Panc1 (cell line): ENCODE data around the gene AKAP10. TPM values are rescaled to one million over a fixed set of nuclear protein-coding genes. Genes with fewer than 3 reads are reported as not detected.

Experiments
- ATAC-seq: fragments of 200-7000 bp; cut with Tn5 transposase; 2 replicates; pipeline ENCODE4 v1.9.1; 2020; ENCODE audit warnings: mild to moderate bottlenecking, moderate library complexity
- BruUV-seq: library from RNA; stranded (reverse); fragments of 400-500 nt; replicated peaks from 2 replicates; lab custom pipeline; 2021; lab: Mats Ljungman, UMichigan
- CTCF ChIA-PET: fragments of 300-600 bp; sonication (Branson Sonifier 250); formaldehyde crosslinking; loops from one replicate; lab custom pipeline; 2022; ENCODE audit warnings: antibody characterized with exemption; lab: Charles Lee
- POLR2A ChIA-PET: fragments of 300-600 bp; sonication (Branson Sonifier 250); formaldehyde crosslinking; loops from one replicate; lab custom pipeline; 2022; ENCODE audit warnings: antibody characterized with exemption; lab: Charles Lee
- DNase-seq: peaks from one replicate; pipeline ENCODE4 v3.0.0-alpha.2; 2010; ENCODE audit warnings: low read depth, low spot score
- H3K27ac ChIP-seq: 2 replicates; pipeline ENCODE4 v1.5.1; 2011; ENCODE audit warnings: mild to moderate bottlenecking, low read length, inconsistent platforms
- H3K27me3 ChIP-seq: fragments of 200-500 bp; sonication (Bioruptor generic); 2 replicates; pipeline ENCODE4 v1.6.0; 2014; ENCODE audit warnings: low read length, inconsistent platforms; ENCODE audit not compliant: control insufficient read depth, insufficient read depth
- H3K36me3 ChIP-seq: fragments of 200-500 bp; sonication (Bioruptor generic); 2 replicates; pipeline ENCODE4 v1.5.1; 2014; ENCODE audit warnings: inconsistent platforms, mild to moderate bottlenecking, low read length, moderate library complexity; ENCODE audit not compliant: control insufficient read depth, insufficient read depth
- H3K4me1 ChIP-seq: 2 replicates; pipeline ENCODE4 v1.5.1; 2011; ENCODE audit warnings: inconsistent platforms, mild to moderate bottlenecking, low read length, moderate library complexity; ENCODE audit not compliant: control insufficient read depth, insufficient read depth
- H3K4me3 ChIP-seq, 2 experiments: 2 replicates each; pipeline ENCODE4 v1.5.1; 2011 to 2012; ENCODE audit warnings: low read depth in 2 of 2, low read length in 2 of 2, mild to moderate bottlenecking in 2 of 2, inconsistent platforms in 1 of 2, moderate library complexity in 1 of 2
- H3K9me3 ChIP-seq: fragments of 200-500 bp; sonication (Bioruptor generic); 2 replicates; pipeline ENCODE4 v1.5.1; 2014; ENCODE audit warnings: low read depth, mild to moderate bottlenecking, inconsistent platforms, low read length, moderate library complexity; ENCODE audit not compliant: control insufficient read depth, insufficient read depth
- POLR2AphosphoS5 ChIP-seq: IDR thresholded peaks from 2 replicates; pipeline ENCODE4 v1.6.1; 2012; ENCODE audit warnings: mild to moderate bottlenecking, low read depth, low read length, moderate library complexity
- SIN3A ChIP-seq: IDR thresholded peaks from 2 replicates; pipeline ENCODE4 v1.6.1; 2012; ENCODE audit warnings: low read depth, mild to moderate bottlenecking, low read length, moderate library complexity, borderline replicate concordance; ENCODE audit not compliant: insufficient read depth
- TCF7L2 ChIP-seq: IDR thresholded peaks from 2 replicates; pipeline ENCODE4 v1.6.1; 2011; ENCODE audit warnings: mild to moderate bottlenecking, low read depth, low read length, inconsistent platforms
- in situ Hi-C: cut with HindIII; loops from 2 replicates; pipeline ENCODE4 v1.10.0; 2016; ENCODE audit warnings: low sequenced_read_pairs, low pct_unique_long_range_greater_than_20kb
- intact Hi-C: fragments of 100-400 bp; cut with micrococcal nuclease; formaldehyde crosslinking; loops from one replicate; pipeline ENCODE4 v1.10.0; 2022; ENCODE audit not compliant: unreplicated experiment
- total RNA-seq: library from RNA; stranded (reverse); gene quantifications from one replicate; pipeline ENCODE4 v1.2.1, GENCODE V29; 2021; ENCODE audit not compliant: unreplicated experiment
- TF ChIP-seq, protein P1 (sequence below): fragments of 450-650 bp; IDR thresholded peaks from 2 replicates; pipeline ENCODE4 v1.5.1; 2017; ENCODE audit warnings: mild to moderate bottlenecking
- TF ChIP-seq, protein P2 (sequence below), 2 experiments: IDR thresholded peaks; 2 replicates each; pipeline ENCODE4 v1.6.1; 2011 to 2012; ENCODE audit warnings: low read depth in 2 of 2, control low read depth in 1 of 2, low read length in 1 of 2, mild to moderate bottlenecking in 1 of 2, moderate library complexity in 1 of 2; ENCODE audit not compliant: insufficient read depth in 1 of 2

AKAP10 gene
- total RNA-seq, 1 experiment from 2014 or later = 24.6 TPM

DNA sequence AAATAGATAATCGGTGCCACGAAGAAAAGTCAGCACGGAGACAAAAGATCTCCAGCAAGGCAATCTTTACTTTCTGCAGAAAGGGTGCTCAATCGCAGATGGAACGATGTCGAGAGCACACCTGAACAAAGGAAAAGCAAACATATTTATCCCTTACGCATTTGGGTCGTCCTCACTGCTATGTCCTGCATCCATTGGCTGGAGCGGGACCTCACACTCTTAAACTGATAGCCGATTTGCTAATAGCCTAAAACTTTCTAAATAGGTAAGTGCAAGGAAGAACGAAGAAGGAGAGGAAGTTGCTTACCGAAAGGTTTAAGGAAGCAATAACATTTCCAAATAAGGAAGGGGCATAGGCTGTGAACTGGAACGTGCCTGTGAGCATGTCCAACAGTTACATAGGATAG lies 1.2 kb upstream of the AKAP10 start:
- no peak for DNase-seq
- Histone ChIP-seq H3K4me1 (no peaks in the 10 kb centered on the region; the same call in 1 of the 2 replicates), H3K9me3 (no peaks in the 10 kb centered on the region), H3K27me3 (no peaks in the 10 kb centered on the region), H3K27ac (peak overlapping the region; percentile 94), H3K4me3 (no peak overlapping the region), H3K36me3 (peaks cover 4% of the 10 kb centered on the region; the same call in 1 of the 2 replicates)
- in situ Hi-C loops (no loop called here), intact Hi-C loops (no loop called here)
- no peak for ATAC-seq
- no TSS peak for BruUV-seq
- ChIA-PET POLR2A (no interaction called here), CTCF (no interaction called here)
- TF ChIP-seq TCF7L2 = no peak
- no peak for TF ChIP-seq SIN3A
- TF ChIP-seq, protein P1, sequence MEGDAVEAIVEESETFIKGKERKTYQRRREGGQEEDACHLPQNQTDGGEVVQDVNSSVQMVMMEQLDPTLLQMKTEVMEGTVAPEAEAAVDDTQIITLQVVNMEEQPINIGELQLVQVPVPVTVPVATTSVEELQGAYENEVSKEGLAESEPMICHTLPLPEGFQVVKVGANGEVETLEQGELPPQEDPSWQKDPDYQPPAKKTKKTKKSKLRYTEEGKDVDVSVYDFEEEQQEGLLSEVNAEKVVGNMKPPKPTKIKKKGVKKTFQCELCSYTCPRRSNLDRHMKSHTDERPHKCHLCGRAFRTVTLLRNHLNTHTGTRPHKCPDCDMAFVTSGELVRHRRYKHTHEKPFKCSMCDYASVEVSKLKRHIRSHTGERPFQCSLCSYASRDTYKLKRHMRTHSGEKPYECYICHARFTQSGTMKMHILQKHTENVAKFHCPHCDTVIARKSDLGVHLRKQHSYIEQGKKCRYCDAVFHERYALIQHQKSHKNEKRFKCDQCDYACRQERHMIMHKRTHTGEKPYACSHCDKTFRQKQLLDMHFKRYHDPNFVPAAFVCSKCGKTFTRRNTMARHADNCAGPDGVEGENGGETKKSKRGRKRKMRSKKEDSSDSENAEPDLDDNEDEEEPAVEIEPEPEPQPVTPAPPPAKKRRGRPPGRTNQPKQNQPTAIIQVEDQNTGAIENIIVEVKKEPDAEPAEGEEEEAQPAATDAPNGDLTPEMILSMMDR = no peak
- TF ChIP-seq POLR2AphosphoS5 = no peak
- TF ChIP-seq, protein P2, sequence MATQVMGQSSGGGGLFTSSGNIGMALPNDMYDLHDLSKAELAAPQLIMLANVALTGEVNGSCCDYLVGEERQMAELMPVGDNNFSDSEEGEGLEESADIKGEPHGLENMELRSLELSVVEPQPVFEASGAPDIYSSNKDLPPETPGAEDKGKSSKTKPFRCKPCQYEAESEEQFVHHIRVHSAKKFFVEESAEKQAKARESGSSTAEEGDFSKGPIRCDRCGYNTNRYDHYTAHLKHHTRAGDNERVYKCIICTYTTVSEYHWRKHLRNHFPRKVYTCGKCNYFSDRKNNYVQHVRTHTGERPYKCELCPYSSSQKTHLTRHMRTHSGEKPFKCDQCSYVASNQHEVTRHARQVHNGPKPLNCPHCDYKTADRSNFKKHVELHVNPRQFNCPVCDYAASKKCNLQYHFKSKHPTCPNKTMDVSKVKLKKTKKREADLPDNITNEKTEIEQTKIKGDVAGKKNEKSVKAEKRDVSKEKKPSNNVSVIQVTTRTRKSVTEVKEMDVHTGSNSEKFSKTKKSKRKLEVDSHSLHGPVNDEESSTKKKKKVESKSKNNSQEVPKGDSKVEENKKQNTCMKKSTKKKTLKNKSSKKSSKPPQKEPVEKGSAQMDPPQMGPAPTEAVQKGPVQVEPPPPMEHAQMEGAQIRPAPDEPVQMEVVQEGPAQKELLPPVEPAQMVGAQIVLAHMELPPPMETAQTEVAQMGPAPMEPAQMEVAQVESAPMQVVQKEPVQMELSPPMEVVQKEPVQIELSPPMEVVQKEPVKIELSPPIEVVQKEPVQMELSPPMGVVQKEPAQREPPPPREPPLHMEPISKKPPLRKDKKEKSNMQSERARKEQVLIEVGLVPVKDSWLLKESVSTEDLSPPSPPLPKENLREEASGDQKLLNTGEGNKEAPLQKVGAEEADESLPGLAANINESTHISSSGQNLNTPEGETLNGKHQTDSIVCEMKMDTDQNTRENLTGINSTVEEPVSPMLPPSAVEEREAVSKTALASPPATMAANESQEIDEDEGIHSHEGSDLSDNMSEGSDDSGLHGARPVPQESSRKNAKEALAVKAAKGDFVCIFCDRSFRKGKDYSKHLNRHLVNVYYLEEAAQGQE (IDR thresholded peaks at IDR 0.05; ENCODE audit: insufficient read depth in 1 of 2, low read depth in 2 of 2, low read length in 1 of 2) = no peak

DNA sequence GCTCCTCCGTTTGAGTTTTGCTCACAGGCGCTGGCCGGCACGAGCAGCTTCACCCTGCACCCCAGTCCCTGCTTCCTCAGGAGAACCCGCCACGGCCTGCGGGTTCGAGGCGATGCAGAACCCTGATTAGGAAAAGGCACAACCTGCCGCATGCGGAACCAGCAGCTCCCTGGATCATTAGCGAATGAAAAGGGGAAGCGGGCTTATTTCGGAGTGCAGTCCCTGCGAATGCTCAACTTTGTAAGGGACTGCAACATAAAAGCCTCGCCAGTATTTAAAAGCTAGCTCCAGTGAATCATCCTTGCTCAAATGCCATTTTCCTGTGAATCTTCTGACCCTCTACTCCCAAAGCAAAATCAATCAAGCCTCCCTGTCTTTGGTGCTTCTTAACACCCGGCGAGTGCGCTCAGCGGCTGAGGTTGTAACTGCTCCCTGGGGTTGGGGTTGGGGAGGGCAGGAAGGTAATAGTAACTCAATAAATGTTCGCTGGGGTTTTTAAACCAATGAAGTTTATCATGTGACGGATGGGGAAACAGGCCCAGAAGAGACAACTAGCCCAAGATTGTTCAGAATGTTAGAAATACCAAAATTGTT lies 678 bp upstream of the AKAP10 start:
- Histone ChIP-seq H3K27ac (peak overlapping the region; percentile 94), H3K9me3 (no peaks in the 10 kb centered on the region), H3K4me1 (no peaks in the 10 kb centered on the region; the same call in 1 of the 2 replicates), H3K4me3 (peak overlapping the region; percentile 88 to 93), H3K27me3 (no peaks in the 10 kb centered on the region), H3K36me3 (peaks cover 4% of the 10 kb centered on the region; the same call in 1 of the 2 replicates)
- no peak for ATAC-seq
- no TSS peak for BruUV-seq
- ChIA-PET POLR2A (no interaction called here), CTCF (no interaction called here)
- no peak for DNase-seq
- in situ Hi-C loops (no loop called here), intact Hi-C loops (no loop called here)
- TF ChIP-seq, protein P1 = no peak
- TF ChIP-seq POLR2AphosphoS5 = no peak
- TF ChIP-seq, protein P2 (IDR thresholded peaks at IDR 0.05; ENCODE audit: insufficient read depth in 1 of 2, low read depth in 2 of 2, low read length in 1 of 2) = no peak
- TF ChIP-seq SIN3A = no peak
